Urinary bladder (tissue), 4 donors: ENCODE measurements around the gene ATXN7L1. TPM values are rescaled to one million over a fixed set of nuclear protein-coding genes. Genes with fewer than 3 reads are reported as not detected.

Experiments used
- DNase-seq: peaks from one replicate; pipeline ENCODE4 v3.0.0-alpha.2; 2015; ENCODE audit errors: extremely low spot score
- H3K27ac ChIP-seq: one replicate; pipeline ENCODE4 v1.5.1; 2013; ENCODE audit warnings: low read depth, mild to moderate bottlenecking, moderate library complexity
- H3K36me3 ChIP-seq: one replicate; pipeline ENCODE4 v1.6.1; 2013; ENCODE audit warnings: mild to moderate bottlenecking, moderate library complexity; ENCODE audit not compliant: insufficient read depth
- H3K4me1 ChIP-seq: one replicate; pipeline ENCODE4 v1.6.1; 2013; ENCODE audit warnings: mild to moderate bottlenecking, moderate library complexity; ENCODE audit not compliant: insufficient read depth
- H3K4me3 ChIP-seq: one replicate; pipeline ENCODE4 v1.5.1; 2013; ENCODE audit warnings: low read depth, low read length
- WGBS: extraction: QIAGEN DNeasy Blood & Tissue Kit; methylation state at CpG from one replicate; pipeline ENCODE4 v1.1.7; 2013; 5-methylcytosine and 5-hydroxymethylcytosine counted together
- polyA plus RNA-seq: library from polyadenylated mRNA; stranded (reverse); fragments of 200-250 nt; gene quantifications from one replicate; pipeline ENCODE4 v1.2.3, GENCODE V29; 2013
- total RNA-seq: library from RNA; depleted of rRNA; stranded (reverse); fragments of >200 nt; gene quantifications from one replicate; pipeline ENCODE4 v1.2.3, GENCODE V29; 2014
- donor health status: healthy with polysubstance abuse.
- donor health status: healthy.

Gene ATXN7L1
- total and polyA plus RNA-seq, 2 donors: 7.1 to 19.3 TPM

DNA sequence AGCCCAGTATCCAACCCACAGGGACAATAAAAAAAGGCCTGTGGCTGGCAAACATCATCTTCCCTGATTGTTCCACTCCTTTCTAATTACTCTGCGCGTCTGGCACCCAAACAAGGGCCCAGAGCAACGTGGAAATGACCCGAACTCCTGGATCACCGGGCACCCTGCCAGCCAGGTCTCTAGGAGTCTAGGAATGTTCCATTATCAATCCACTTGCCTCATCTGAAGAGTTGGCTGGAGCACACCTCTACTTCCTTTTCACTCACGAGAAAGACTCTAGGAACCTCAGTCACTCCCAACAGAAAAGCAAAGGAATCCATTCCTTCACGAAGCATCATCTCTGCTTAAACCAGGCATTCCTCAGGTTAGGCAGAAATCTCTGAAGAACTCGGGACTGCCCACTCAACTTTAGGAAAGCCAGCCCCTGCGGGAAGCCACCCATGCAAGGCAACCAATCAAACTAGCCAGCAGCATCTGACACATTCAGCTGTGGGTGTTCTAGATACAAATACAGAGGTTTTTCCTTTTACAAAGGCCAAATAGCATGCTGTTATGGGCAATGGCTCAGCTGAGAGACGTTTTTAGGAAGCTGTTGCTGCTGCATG, 37.7 kb downstream of the ATXN7L1 start:
- Histone ChIP-seq H3K4me1 (no peaks in the 10 kb centered on the region), H3K4me3 (no peak overlapping the region), H3K36me3 (no peaks in the 10 kb centered on the region), H3K27ac (no peak overlapping the region)
- WGBS: 31% methylated on average over 10 of the region's 10 CpGs
- DNase-seq: no peak

DNA sequence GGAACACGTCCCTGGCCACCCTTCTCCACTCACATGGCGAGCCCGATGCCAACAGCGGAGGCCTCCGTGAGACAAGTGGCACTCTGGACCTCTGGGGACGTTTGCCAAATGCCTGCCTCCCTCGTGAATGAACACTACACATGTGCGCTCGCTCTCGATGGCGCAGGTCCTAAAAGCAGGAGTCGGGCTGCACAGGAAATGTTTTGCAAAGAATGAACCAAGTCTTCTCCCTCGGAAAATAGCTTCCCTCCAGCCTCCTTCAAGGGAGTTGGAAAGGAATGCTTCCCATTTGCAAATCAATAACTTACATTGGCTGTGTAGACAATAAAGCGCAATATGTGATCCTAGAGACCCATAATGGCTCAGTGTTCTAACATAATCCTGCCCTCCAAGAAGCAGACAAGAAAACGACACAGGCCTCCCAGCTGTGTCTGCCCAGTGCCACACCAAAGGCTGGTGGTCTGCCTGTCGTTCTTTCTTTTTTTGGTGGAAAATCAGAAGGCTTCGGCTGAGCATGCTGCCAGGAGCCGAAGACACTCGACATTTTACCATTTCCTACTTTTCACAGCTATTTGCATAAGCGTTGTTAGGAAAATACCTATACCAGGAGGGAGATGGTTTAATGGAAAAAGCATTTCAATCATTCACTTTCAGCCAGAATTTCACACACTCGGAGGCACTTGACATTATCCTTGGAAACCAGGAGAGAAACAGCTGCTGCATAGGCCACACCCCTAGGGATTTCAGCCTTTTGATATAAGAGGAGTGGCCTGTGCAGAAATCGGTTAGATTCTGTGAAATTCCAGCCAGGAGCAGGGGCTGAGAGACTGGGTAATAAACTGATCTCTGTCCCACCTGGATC, 38.4 kb downstream of the ATXN7L1 start:
- Histone ChIP-seq H3K27ac (no peak overlapping the region), H3K4me1 (no peaks in the 10 kb centered on the region), H3K4me3 (no peak overlapping the region), H3K36me3 (no peaks in the 10 kb centered on the region)
- DNase-seq: no peak
- WGBS: 78% methylated on average over 22 of the region's 22 CpGs

DNA sequence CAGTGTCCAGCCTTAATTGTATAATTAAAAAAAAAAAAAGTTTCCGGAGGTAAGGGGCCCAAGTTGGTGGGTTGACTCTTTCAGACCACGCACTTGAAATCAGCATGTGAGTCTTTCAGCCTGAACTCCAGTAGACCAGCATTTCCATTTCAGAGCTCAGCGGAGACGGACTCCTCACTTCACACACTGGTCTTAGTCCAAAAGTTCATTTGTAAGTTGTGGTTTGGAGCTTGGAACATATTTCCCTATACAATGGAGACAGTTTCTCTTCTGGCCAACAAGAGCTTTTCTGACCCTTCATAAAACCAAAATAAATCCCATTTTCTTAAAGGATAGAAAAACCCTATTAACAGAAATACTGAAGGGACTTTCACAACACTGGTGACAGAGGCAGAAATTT, 41.0 kb downstream of the ATXN7L1 start:
- H3K4me3 ChIP-seq: no peak overlapping the region
- no peak overlapping the region for H3K27ac ChIP-seq
- DNase-seq: no peak
- no peaks in the 10 kb centered on the region for H3K4me1 ChIP-seq
- no peaks in the 10 kb centered on the region for H3K36me3 ChIP-seq
- WGBS: 91% methylated on average over 4 of the region's 4 CpGs

- H3K36me3 ChIP-seq: no peaks in the 10 kb centered on the region
- 98% methylated on average over 4 of the region's 4 CpGs for WGBS
- no peak overlapping the region for H3K27ac ChIP-seq
- no peak for DNase-seq
- no peak overlapping the region for H3K4me3 ChIP-seq
- no peaks in the 10 kb centered on the region for H3K4me1 ChIP-seq
Observed at GRCh38 chr7:105831824-105832535, 44.4 kb downstream of the ATXN7L1 start.

DNA sequence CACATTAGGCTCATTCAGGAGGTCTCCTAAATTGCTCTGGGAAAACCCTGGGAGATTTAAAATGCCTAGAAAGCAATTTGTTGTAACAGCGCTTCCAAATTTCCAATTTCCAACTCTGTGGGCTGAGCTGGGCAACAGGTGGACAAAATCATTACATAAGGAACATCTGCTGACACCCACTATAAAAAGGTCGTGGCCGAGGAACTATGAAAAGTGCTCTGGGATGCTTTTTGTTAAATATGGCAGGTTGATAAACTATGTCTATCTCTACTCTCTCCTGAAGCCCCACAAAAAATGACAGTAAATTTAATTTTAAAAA, 45.1 kb downstream of the ATXN7L1 start:
- Histone ChIP-seq H3K4me3 (no peak overlapping the region), H3K36me3 (no peaks in the 10 kb centered on the region), H3K4me1 (no peaks in the 10 kb centered on the region), H3K27ac (no peak overlapping the region)
- WGBS: 50% methylated on average over 3 of the region's 3 CpGs
- no peak for DNase-seq

DNA sequence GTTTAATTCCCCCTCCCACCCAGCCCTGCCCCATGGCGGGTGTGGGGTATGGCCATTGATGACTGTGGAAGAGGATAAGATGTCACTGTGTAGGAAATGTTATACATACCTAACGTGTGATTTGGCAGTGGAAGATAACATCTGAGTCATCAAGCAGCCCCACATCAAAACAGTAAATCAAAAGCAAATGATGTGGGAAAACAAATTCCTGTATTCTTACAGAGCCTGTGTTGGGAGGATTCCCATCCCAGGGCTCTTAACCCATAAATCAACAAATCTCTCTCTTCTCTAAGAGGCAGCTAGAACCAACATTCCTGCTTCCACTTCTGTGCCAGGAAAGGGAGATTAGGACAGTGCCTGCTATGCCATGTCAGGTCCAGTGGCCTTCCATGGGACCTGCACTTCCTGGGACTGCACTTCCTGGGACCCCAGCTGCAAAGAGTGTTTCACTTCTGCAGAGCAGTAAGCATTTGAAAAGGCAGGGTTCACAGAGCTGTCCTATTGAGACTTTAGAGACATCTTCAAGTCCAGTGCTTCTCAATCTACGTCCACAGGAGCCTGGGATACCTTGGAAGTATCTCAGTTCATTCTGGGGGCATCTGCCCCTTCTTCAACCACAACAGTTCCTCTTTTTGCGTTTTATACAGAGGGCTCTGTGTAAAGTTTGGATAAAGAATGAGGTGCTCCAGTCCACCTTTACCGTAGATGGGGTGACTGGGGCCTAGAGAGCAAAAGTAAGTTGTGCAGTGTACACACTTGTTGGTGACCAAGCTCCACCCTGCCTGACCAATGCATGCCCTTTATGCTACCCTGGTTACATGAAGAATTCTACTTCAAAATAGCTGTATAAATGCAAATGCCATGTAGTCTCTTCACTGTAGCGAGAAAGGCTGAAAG, 45.7 kb downstream of the ATXN7L1 start:
- no peak for DNase-seq
- WGBS: 53% methylated on average over 6 of the region's 6 CpGs
- Histone ChIP-seq H3K27ac (no peak overlapping the region), H3K36me3 (no peaks in the 10 kb centered on the region), H3K4me1 (no peaks in the 10 kb centered on the region), H3K4me3 (no peak overlapping the region)

- Histone ChIP-seq H3K4me1 (no peaks in the 10 kb centered on the region), H3K27ac (no peak overlapping the region), H3K4me3 (no peak overlapping the region), H3K36me3 (no peaks in the 10 kb centered on the region)
- no peak for DNase-seq
- 51% methylated on average over 5 of the region's 5 CpGs for WGBS
Observed at GRCh38 chr7:105829681-105830322, 46.6 kb downstream of the ATXN7L1 start.

GRCh38 chr7:105828141-105828540, 48.3 kb downstream of the ATXN7L1 start:
- Histone ChIP-seq H3K4me3 (no peak overlapping the region), H3K36me3 (no peaks in the 10 kb centered on the region), H3K27ac (no peak overlapping the region), H3K4me1 (no peaks in the 10 kb centered on the region)
- WGBS: 90% methylated on average over 2 of the region's 2 CpGs
- no peak for DNase-seq

DNA sequence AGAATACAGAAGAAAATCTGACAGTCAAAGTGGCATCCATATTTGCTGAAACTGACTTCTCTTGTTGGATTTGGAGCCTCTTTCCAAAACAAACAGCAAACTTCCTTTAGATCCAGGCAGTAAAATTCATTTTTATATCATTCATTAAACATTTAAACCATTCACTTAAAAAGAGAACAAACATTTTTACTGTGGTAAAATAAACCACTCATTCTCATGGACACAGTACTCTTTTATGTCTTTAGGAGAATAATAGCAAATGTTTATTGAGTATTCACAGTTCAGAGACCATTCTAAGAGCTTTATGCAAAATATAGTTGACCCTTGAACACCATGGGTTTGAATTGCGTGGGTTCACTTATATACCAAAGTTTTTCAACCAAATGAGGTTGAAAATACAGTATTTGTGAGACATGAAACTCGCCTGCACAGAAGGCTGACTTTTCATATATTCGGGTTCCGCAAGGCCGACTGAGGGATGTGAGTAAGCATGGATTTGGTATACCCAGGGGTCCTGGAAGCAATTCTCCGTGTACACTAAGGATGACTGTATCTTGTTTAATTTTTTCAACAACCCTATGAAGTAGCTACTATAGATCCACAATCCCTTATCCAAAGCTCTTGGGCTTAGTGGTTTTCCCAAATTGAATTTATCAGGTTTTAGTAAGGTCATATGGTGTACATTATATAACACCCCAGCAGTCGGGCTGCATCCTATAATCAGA, 49.1 kb downstream of the ATXN7L1 start:
- Histone ChIP-seq H3K27ac (no peak overlapping the region), H3K4me3 (no peak overlapping the region), H3K36me3 (no peaks in the 10 kb centered on the region), H3K4me1 (no peaks in the 10 kb centered on the region)
- 89% methylated on average over 7 of the region's 7 CpGs for WGBS
- no peak for DNase-seq

GRCh38 chr7:105826143-105826542, 50.3 kb downstream of the ATXN7L1 start:
- DNase-seq: no peak
- Histone ChIP-seq H3K27ac (no peak overlapping the region), H3K4me3 (no peak overlapping the region), H3K4me1 (no peaks in the 10 kb centered on the region), H3K36me3 (no peaks in the 10 kb centered on the region)

- no peak overlapping the region for H3K27ac ChIP-seq
- no peaks in the 10 kb centered on the region for H3K4me1 ChIP-seq
- DNase-seq: no peak
- H3K36me3 ChIP-seq: no peaks in the 10 kb centered on the region
- WGBS: 99% methylated on average over 1 of the region's 1 CpG
- H3K4me3 ChIP-seq: no peak overlapping the region
Observed at GRCh38 chr7:105825371-105825770, 51.0 kb downstream of the ATXN7L1 start.

GRCh38 chr7:105822806-105823205, 53.6 kb downstream of the ATXN7L1 start:
- no peak for DNase-seq
- Histone ChIP-seq H3K36me3 (no peaks in the 10 kb centered on the region), H3K4me1 (no peaks in the 10 kb centered on the region), H3K27ac (no peak overlapping the region), H3K4me3 (no peak overlapping the region)
- WGBS: 57% methylated on average over 1 of the region's 1 CpG
